Epithelial cell of prostate (primary cell): Measurements from ENCODE around the gene VAV2.
"Not testable (repeated sequence)": the region's sequence is repeated elsewhere in the genome, so short reads cannot be mapped to it uniquely, and the experiment has no call there.

Experiments used
- DNase-seq: peaks from one replicate; pipeline ENCODE4 v3.0.0-alpha.2; 2011; ENCODE audit warnings: low read depth, low spot score
- H3K27ac ChIP-seq: fragments of 450-650 bp; 2 replicates; pipeline ENCODE4 v1.5.1; 2017; ENCODE audit warnings: mild to moderate bottlenecking

VAV2 gene

DNA sequence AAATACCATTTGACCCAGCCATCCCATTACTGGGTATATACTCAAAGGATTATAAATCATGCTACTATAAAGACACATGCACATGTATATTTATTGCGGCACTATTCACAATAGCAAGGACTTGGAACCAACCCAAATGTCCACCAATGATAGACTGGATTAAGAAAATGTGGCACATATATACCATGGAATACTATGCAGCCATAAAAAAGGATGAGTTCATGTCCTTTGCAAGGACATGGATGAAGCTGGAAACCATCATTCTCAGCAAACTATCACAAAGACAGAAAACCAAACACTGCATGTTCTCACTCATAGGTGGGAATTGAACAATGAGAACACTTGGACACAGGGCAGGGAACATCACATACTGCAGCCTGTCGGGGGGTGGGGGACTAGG lies 68.5 kb downstream of the VAV2 start:
- not testable (repeated sequence) for DNase-seq, H3K27ac ChIP-seq

DNA sequence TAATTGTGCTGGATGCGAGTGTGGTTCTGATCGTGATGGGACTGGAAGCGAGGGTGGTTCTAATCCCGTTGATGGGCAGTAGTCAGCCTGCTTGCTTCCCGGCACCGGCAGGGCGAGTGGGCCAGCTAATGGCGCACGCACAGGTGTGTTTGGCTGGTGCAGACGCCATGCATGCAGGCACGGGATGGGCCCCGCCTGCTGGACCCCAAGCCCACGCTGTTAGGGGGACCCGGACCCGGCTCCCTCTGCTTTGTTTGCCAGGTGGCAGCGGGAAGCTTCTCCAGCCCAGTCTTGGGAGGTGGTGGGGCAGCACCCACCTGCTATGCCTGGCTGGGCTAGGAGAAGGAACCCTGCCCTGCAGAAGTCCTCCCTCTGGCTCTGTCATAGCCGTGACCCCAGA lies 70.3 kb downstream of the VAV2 start:
- no peak for DNase-seq

DNA sequence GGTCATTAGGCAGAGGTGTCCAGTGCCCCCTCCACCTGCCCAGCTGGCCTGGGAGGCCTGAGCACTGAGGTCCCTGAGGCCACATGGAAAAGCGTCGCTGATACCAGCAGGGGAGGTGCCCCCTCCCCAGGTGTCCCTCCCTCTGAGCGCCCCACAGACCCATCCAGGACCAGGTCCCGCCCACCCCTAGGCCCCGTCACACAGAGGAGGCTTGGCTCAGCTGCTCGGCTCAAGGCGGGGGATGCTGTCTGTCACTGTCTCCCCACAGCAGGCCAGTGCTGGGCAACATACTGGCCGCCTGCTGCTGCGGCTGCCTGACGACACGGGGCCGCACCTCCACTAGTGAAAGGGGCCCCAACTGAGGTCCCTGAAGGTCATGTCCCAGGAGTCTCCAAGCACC lies 71.7 kb downstream of the VAV2 start:
- no peak for DNase-seq
- no peak overlapping the region for H3K27ac ChIP-seq

More for the DNA sequence above, 70.3 kb downstream of the VAV2 start:
- H3K27ac ChIP-seq: no peak overlapping the region

- no peak for DNase-seq
- H3K27ac ChIP-seq: no peak overlapping the region
These were observed 72.6 kb downstream of the VAV2 start for GRCh38 chr9:133919253-133920115.

DNA sequence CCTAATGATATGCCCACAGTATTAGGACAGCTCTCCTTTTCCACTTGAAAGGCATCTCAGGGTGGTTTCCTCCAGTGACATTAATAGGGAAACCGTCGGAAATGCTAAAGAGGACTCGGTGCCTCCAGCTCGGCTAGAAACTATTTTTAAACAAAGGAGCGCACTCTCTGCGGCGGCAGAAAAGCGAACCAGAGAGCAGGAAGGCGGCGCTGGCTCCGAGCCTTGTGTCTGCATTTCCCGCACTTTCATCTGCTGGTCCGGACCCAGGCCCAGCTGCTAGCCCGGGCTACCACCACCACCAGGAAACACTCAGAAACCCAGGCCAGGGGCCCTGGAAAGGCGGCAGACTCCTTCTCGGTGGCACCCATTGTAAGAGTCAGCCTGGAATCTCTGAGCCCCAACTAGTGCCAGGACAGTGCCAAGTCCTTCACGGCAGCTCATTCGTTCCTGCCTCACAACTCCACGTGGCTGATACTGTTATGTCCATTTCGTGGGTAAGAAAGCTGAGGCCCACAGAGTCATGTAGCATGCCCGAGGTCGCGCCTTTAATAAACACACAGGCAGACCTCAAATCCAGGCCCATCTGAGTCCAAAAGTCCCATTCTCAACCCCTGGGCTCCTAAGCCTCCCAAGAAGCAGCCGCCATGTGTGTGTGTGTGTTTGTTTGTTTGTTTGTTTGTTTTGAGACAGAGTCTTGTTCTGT lies 73.9 kb downstream of the VAV2 start:
- no peak for DNase-seq
- no peak overlapping the region for H3K27ac ChIP-seq

DNA sequence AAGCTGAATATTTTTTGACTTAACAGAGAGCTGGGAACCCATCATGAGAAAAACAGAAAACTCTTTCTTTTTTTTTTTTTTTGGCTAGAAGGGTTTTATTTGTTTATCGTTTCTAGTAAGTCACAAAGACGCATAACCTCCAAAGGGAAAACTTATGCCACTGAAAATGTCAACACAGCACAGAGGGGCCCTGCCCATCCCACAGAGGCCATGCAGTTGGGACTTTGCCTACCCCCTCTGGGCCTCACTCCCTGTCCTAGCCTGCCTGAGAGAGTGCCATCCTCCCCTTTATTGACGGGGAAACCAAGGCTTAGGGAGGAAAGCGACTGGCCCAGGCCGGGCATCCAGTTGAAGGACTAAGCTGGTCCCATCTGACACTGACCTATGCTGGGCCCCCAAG lies 74.7 kb downstream of the VAV2 start:
- H3K27ac ChIP-seq: no peak overlapping the region
- DNase-seq: no peak

- H3K27ac ChIP-seq: no peak overlapping the region
These were observed 76.0 kb downstream of the VAV2 start for GRCh38 chr9:133916159-133916541.

GRCh38 chr9:133915534-133916158 lies 76.5 kb downstream of the VAV2 start:
- no peak overlapping the region for H3K27ac ChIP-seq
- no peak for DNase-seq

More at GRCh38 chr9:133916159-133916541, 76.0 kb downstream of the VAV2 start:
- no peak for DNase-seq

- H3K27ac ChIP-seq: no peak overlapping the region
- no peak for DNase-seq
These were observed 77.4 kb downstream of the VAV2 start for GRCh38 chr9:133914442-133915342.

DNA sequence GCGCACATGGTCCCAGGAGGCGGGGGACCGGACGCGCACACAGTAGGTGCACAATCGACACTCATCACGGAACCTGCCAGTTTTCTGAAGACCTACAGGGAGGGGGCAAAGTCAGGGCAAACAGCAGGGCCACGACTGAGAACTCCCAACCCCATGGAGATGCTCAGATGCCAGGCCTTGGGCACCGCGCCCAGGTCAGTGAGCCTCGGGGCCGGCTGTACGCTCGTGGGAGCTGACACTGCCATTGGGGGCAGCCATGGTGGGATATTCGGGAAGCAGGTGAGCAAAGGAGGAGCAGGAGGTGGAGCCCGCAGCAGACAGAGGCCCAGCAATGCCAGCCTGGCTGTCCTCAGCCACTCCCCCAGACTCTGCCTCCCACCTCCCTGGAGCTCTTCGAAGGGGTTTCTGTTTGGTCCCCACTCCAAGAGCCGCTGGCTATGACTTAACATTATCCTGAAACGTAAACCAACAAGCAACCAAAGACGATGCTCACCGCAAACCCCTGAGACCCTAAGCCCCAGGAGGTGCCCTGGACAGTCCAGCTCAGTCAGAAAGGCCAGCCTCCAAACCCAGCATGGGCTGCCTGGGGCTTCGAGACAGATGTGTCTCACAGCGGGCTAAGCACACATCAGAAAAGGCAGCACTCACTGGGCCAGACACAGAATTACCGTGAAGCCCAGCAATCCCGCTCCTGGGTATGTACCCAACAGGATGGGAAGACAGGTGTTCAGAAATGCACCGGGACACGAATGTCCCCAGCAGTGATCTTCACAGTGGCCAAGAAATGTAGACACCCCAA lies 78.4 kb downstream of the VAV2 start:
- DNase-seq: no peak
- H3K27ac ChIP-seq: no peak overlapping the region

DNA sequence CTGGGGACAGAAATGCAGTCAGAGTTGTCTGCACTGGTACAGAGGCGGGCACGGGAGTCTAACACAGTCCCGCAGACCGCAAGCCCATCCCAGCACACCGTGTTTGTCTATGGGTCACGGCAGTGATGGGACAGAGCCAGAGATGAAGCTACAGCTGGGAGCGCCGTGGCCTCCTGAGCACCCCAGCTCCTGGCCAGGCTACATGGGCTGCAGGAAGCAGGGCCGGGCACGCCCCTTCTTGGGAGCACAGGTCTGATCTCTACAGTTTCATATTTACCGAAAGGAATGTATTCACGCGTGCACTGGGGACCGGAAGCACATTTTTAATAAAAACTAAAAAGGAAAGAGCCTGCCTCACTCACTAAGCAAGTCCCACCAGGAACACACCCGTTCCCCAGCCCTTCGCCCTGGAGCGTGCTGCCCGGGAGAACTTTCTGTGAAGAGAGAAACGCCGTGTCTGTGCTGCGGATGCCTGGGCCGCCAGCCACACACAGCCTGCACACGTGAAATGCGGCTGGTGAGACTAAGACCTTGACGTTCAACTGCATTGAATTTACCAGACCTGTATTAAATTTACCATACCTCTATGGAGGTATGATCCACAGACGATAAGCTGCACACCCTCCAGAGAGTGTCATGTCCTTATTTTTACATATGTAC lies 81.1 kb downstream of the VAV2 start:
- no peak for DNase-seq
- H3K27ac ChIP-seq: peak overlapping the region; percentile 11

- no peak for DNase-seq
- no peak overlapping the region for H3K27ac ChIP-seq
These were observed 84.9 kb downstream of the VAV2 start for GRCh38 chr9:133906932-133907910.

GRCh38 chr9:133906218-133906617 lies 85.9 kb downstream of the VAV2 start:
- no peak overlapping the region for H3K27ac ChIP-seq
- no peak for DNase-seq

GRCh38 chr9:133905493-133905892 lies 86.6 kb downstream of the VAV2 start:
- H3K27ac ChIP-seq: no peak overlapping the region
- DNase-seq: no peak

DNA sequence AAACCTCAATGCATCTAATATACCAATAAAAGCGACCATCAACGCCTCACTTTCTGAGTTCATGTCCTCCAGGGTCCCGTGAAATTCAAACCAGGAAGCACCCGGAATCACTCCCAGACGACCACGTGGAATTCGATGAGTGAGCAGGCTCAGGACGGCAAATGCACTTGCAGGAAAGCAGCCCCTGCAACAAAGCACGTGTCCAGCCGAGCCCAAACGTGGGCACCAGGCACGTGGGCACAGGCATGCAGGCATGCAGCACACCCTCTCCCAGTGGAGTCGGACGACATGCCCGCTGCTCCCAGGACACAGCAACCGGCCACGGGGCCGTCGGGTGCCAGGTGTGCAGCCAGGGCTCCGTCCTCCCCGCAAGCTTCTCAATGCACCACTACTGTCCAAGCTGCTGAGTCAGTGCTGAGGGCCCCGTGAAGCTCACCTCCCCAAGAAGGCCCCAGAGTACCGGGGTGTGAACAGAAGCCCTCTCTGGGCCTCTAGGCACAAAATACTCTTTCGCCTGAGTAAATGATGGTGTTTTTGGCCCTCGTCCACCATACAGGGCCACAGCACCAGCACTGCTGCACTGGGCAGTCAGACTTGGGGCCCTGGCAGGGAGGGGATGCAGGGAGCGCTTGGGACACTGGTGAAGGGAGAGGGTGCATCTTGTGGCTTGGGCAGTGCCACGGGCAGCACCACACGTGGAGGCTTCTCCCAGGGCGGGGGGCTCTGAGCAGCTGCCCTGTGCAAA lies 87.6 kb downstream of the VAV2 start:
- no peak for DNase-seq
- H3K27ac ChIP-seq: no peak overlapping the region

DNA sequence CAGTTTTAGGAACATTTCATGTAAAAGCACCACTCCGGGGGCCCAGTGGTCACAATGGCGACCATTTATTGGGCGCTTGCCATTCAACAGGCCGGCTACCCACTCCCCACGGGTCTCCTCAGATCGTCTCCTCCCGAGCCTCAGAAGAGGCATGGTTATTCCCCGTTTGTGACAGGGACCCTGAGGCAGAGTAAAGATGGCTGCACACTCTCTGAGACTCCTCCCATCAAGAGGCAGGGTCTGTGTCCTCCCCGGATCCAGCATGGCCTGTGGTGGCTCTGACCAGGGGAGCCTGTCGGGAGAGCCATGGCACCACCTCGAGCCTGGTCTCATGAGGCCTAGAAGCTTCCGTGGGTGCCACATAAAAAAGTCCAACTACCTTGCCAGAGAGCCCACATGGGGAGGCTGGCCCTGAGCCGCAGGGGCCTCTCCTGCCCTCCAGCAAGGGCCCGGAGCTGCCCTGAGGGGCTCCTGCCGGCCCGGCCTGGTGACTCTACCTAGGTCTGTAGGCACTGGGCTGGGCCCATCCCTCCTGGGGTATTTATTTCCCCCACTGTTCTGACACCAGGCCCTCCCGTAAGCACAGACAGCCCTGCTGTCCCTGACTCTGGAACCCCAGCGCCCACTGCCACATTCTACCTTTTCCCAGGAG lies 90.8 kb downstream of the VAV2 start:
- DNase-seq: no peak
- H3K27ac ChIP-seq: no peak overlapping the region

- no peak for DNase-seq
- H3K27ac ChIP-seq: no peak overlapping the region
These were observed 94.4 kb downstream of the VAV2 start for GRCh38 chr9:133897675-133898074.
